Kidney (tissue), 14 donors: ENCODE results near the gene ACBD6. TPM values are rescaled to one million over a fixed set of nuclear protein-coding genes. Genes with fewer than 3 reads are reported as not detected.
A peak's percentile ranks its signal among the peaks of the same experiment; 100 is the strongest.

Experiments used
- DNase-seq, 5 donors: peaks; one replicate each; pipeline ENCODE4 v3.0.0-alpha.2; 2013 to 2020
- FAIRE-seq: peaks from 2 replicates; lab custom pipeline; 2012; peaks lifted over from hg19 to GRCh38; lab: Jason Lieb, UNC
- H3K27ac ChIP-seq, 2 donors: one replicate each; pipeline ENCODE4 v1.7.0; 2013; ENCODE audit warnings: low read depth in 2 of 2, low read length in 2 of 2, inconsistent platforms in 1 of 2
- H3K27me3 ChIP-seq: one replicate; pipeline ENCODE4 v1.7.1; 2013; ENCODE audit warnings: low read length, inconsistent platforms; ENCODE audit not compliant: control insufficient read depth, insufficient read depth
- H3K36me3 ChIP-seq, 3 donors: one replicate each; pipeline versions ENCODE4 v1.7.0 to v1.7.1; 2013; ENCODE audit warnings: low read length in 3 of 3, control low read depth in 1 of 3, inconsistent platforms in 1 of 3; ENCODE audit not compliant: insufficient read depth in 3 of 3, control insufficient read depth in 2 of 3
- H3K4me1 ChIP-seq, 3 donors: one replicate each; pipeline versions ENCODE4 v1.7.0 to v1.7.1; 2013; ENCODE audit warnings: low read length in 3 of 3, inconsistent platforms in 1 of 3, low read depth in 1 of 3; ENCODE audit not compliant: control insufficient read depth in 2 of 3, insufficient read depth in 2 of 3
- H3K4me3 ChIP-seq, 3 donors: one replicate each; pipeline versions ENCODE4 v1.7.0 to v1.8.1; 2013; ENCODE audit warnings: low read length in 3 of 3, control low read depth in 1 of 3, inconsistent platforms in 1 of 3
- H3K9ac ChIP-seq, 3 donors: one replicate each; pipeline versions ENCODE4 v1.7.0 to v1.7.1; 2013; ENCODE audit warnings: low read length in 3 of 3, control low read depth in 1 of 3, inconsistent platforms in 1 of 3
- H3K9me3 ChIP-seq, 3 donors: one replicate each; pipeline versions ENCODE4 v1.7.0 to v1.7.1; 2013; ENCODE audit warnings: low read length in 3 of 3, control low read depth in 1 of 3, inconsistent platforms in 1 of 3; ENCODE audit not compliant: control insufficient read depth in 2 of 3, insufficient read depth in 1 of 3
- CTCF ChIP-seq: IDR thresholded peaks from 3 replicates; pipeline ENCODE4 v1.5.1; 2012; ENCODE audit warnings: mild to moderate bottlenecking, moderate library complexity, borderline replicate concordance; ENCODE audit not compliant: insufficient read depth; ENCODE audit errors: extremely low read depth
- intact Hi-C: fragments of 100-400 bp; cut with DNase I; formaldehyde crosslinking; loops from one replicate; pipeline ENCODE4 v1.11.1; 2022
- polyA plus RNA-seq: library from polyadenylated mRNA; stranded (reverse); fragments of 350-450 nt; fragmentation: Illumina TruSeq; extraction: RNeasy Lipid Tissue Mini Kit (QIAGEN cat#74804); gene quantifications from one replicate; pipeline ENCODE4 v1.2.3, GENCODE V29; 2014; ENCODE audit warnings: low read depth, low replicate concordance; ENCODE audit not compliant: insufficient read depth
- total RNA-seq: library from RNA; stranded (reverse); fragmentation: NEBNext Ultra II Directional; extraction: Animal tissue kit (Norgen Biotek cat#: 25700); gene quantifications from one replicate; pipeline ENCODE4 v1.2.1, GENCODE V29; 2021
- donor health status: control.
- donor health status: control.
- donor health status: control.
- donor health status: control.
- donor health status: control.
- donor health status: DM: yes; HTN: yes; CAD: no.
- donor health status: Normal renal cell carcinoma (clear cell type).

The ACBD6 gene
- total and polyA plus RNA-seq, 2 donors from 2014 or later = 30.9 to 36.4 TPM

- FAIRE-seq (no peak), DNase-seq (no peak)
- H3K9ac ChIP-seq = no peak overlapping the region
- H3K36me3 ChIP-seq = no peaks in the 10 kb centered on the region
- no peaks in the 10 kb centered on the region for H3K4me1 ChIP-seq
- H3K9me3 ChIP-seq = no peaks in the 10 kb centered on the region
- no peak overlapping the region for H3K4me3 ChIP-seq
- H3K27me3 ChIP-seq = no peaks in the 10 kb centered on the region
- intact Hi-C loops = no loop called here
- no peak for TF ChIP-seq CTCF
- no peak overlapping the region for H3K27ac ChIP-seq
Observed at GRCh38 chr1:180431683-180432082, 70.7 kb downstream of the ACBD6 start.

GRCh38 chr1:180428782-180429695 lies 73.3 kb downstream of the ACBD6 start:
- no peak for DNase-seq
- H3K27ac ChIP-seq = no peak overlapping the region
- H3K9me3 ChIP-seq = no peaks in the 10 kb centered on the region
- no peak overlapping the region for H3K4me3 ChIP-seq
- H3K4me1 ChIP-seq = no peaks in the 10 kb centered on the region
- TF ChIP-seq CTCF = no peak
- H3K9ac ChIP-seq = no peak overlapping the region
- intact Hi-C loops = no loop called here
- no peaks in the 10 kb centered on the region for H3K27me3 ChIP-seq
- H3K36me3 ChIP-seq = no peaks in the 10 kb centered on the region
- no peak for FAIRE-seq

GRCh38 chr1:180425952-180426351 lies 76.4 kb downstream of the ACBD6 start:
- no peak overlapping the region for H3K4me3 ChIP-seq
- H3K27ac ChIP-seq = no peak overlapping the region
- no peaks in the 10 kb centered on the region for H3K4me1 ChIP-seq
- no peaks in the 10 kb centered on the region for H3K36me3 ChIP-seq
- H3K27me3 ChIP-seq = no peaks in the 10 kb centered on the region
- no peaks in the 10 kb centered on the region for H3K9me3 ChIP-seq
- no peak for TF ChIP-seq CTCF
- DNase-seq = peak in 1 of 5 donors; percentile 9
- FAIRE-seq = no peak
- intact Hi-C loops = no loop called here
- H3K9ac ChIP-seq = no peak overlapping the region
